HG02840 (cell line): ENCODE data around the gene TRIM40.

Source experiments
- ATAC-seq: cut with Tn5 transposase; IDR thresholded peaks from one replicate; pipeline ENCODE4 v1.9.1; 2021; ENCODE audit warnings: mild to moderate bottlenecking, moderate library complexity, moderate number of reproducible peaks; ENCODE audit not compliant: unreplicated experiment, low FRiP score

Gene TRIM40

GRCh38 chr6:30145818-30146217 lies 9.9 kb downstream of the TRIM40 start:
- no peak for ATAC-seq

GRCh38 chr6:30147096-30147495 lies 11.2 kb downstream of the TRIM40 start:
- no peak for ATAC-seq

- ATAC-seq, result no peak
Observed at GRCh38 chr6:30149234-30149633, 13.3 kb downstream of the TRIM40 start.

GRCh38 chr6:30149858-30150550 lies 14.1 kb downstream of the TRIM40 start:
- ATAC-seq, result no peak

GRCh38 chr6:30150671-30151395 lies 14.9 kb downstream of the TRIM40 start:
- ATAC-seq, result no peak

GRCh38 chr6:30151580-30151979 lies 15.6 kb downstream of the TRIM40 start:
- ATAC-seq, result no peak

GRCh38 chr6:30152016-30152673 lies 16.2 kb downstream of the TRIM40 start:
- ATAC-seq, result no peak

- ATAC-seq, result no peak
Observed at GRCh38 chr6:30152910-30153610, 17.1 kb downstream of the TRIM40 start.

- ATAC-seq, result no peak
Observed at GRCh38 chr6:30154061-30154460, 18.1 kb downstream of the TRIM40 start.

- no peak for ATAC-seq
Observed at GRCh38 chr6:30154709-30155519, 19.0 kb downstream of the TRIM40 start.

- ATAC-seq, result no peak
Observed at GRCh38 chr6:30155520-30156261, 19.8 kb downstream of the TRIM40 start.

- ATAC-seq, result no peak
Observed at GRCh38 chr6:30156262-30156599, 20.3 kb downstream of the TRIM40 start.

- ATAC-seq, result no peak
Observed at GRCh38 chr6:30156774-30157173, 20.8 kb downstream of the TRIM40 start.

- ATAC-seq, result no peak
Observed at GRCh38 chr6:30157581-30157980, 21.6 kb downstream of the TRIM40 start.

GRCh38 chr6:30157999-30158398 lies 22.1 kb downstream of the TRIM40 start:
- ATAC-seq, result no peak

- ATAC-seq, result no peak
Observed at GRCh38 chr6:30158475-30159040, 22.6 kb downstream of the TRIM40 start.

GRCh38 chr6:30160008-30160784 lies 24.3 kb downstream of the TRIM40 start:
- ATAC-seq, result no peak

- ATAC-seq, result no peak
Observed at GRCh38 chr6:30160785-30161531, 25.0 kb downstream of the TRIM40 start, which contains the start of gene TRIM10. TSS of gene TRIM10 (minus strand) at chr6:30161211. CDS start at chr6:30160858, 353 bp downstream.
